Ramos (cell line): ENCODE results near the gene ADAMTS12.
"Not testable (repeated sequence)": the region's sequence is repeated elsewhere in the genome, so short reads cannot be mapped to it uniquely, and the experiment has no call there.

Source experiments
- in situ Hi-C: fragments of 300-500 bp; cut with MboI; formaldehyde crosslinking; loops from one replicate; pipeline ENCODE4 v1.14.3; 2022; ENCODE audit warnings: low sequenced_read_pairs; ENCODE audit not compliant: unreplicated experiment

ADAMTS12 gene

GRCh38 chr5:33906248-33906647 lies 14.5 kb upstream of the ADAMTS12 start:
- in situ Hi-C loops = not testable (repeated sequence)

GRCh38 chr5:33905381-33905780 lies 13.6 kb upstream of the ADAMTS12 start:
- in situ Hi-C loops = no loop called here

- in situ Hi-C loops = no loop called here
Measured at GRCh38 chr5:33903118-33903517, 11.3 kb upstream of the ADAMTS12 start.

- in situ Hi-C loops = no loop called here
Measured at GRCh38 chr5:33901156-33901555, 9.4 kb upstream of the ADAMTS12 start.

- in situ Hi-C loops = no loop called here
Measured at GRCh38 chr5:33894566-33894965, 2.8 kb upstream of the ADAMTS12 start.

GRCh38 chr5:33892620-33893137 lies 889 bp upstream of the ADAMTS12 start:
- in situ Hi-C loops = no loop called here

- in situ Hi-C loops = no loop called here
Measured at GRCh38 chr5:33891446-33891787, 373 bp downstream of the ADAMTS12 start.

- in situ Hi-C loops = no loop called here
Measured at GRCh38 chr5:33890131-33891032, 1.4 kb downstream of the ADAMTS12 start.

GRCh38 chr5:33888587-33888986 lies 3.2 kb downstream of the ADAMTS12 start:
- in situ Hi-C loops = no loop called here

- in situ Hi-C loops = no loop called here
Measured at GRCh38 chr5:33887268-33887667, 4.5 kb downstream of the ADAMTS12 start.

- in situ Hi-C loops = no loop called here
Measured at GRCh38 chr5:33886283-33886682, 5.5 kb downstream of the ADAMTS12 start.

GRCh38 chr5:33885679-33886078 lies 6.1 kb downstream of the ADAMTS12 start:
- in situ Hi-C loops = no loop called here

- in situ Hi-C loops = no loop called here
Measured at GRCh38 chr5:33883482-33883881, 8.3 kb downstream of the ADAMTS12 start.

- in situ Hi-C loops = no loop called here
Measured at GRCh38 chr5:33880319-33880718, 11.5 kb downstream of the ADAMTS12 start.

- in situ Hi-C loops = no loop called here
Measured at GRCh38 chr5:33877449-33877848, 14.3 kb downstream of the ADAMTS12 start.

GRCh38 chr5:33867241-33867640 lies 24.5 kb downstream of the ADAMTS12 start:
- in situ Hi-C loops = no loop called here

GRCh38 chr5:33859177-33859576 lies 32.6 kb downstream of the ADAMTS12 start:
- in situ Hi-C loops = not testable (repeated sequence)

- in situ Hi-C loops = no loop called here
Measured at GRCh38 chr5:33857037-33857436, 34.8 kb downstream of the ADAMTS12 start.

GRCh38 chr5:33855396-33855795 lies 36.4 kb downstream of the ADAMTS12 start:
- in situ Hi-C loops = no loop called here

GRCh38 chr5:33854733-33855151 lies 37.0 kb downstream of the ADAMTS12 start:
- in situ Hi-C loops = no loop called here

GRCh38 chr5:33852837-33853236 lies 39.0 kb downstream of the ADAMTS12 start:
- in situ Hi-C loops = no loop called here

GRCh38 chr5:33852319-33852718 lies 39.5 kb downstream of the ADAMTS12 start:
- in situ Hi-C loops = no loop called here
